Activated CD4-positive, alpha-beta T cell treated with anti-CD3 and anti-CD28 coated beads for 48 hours (primary cell): ENCODE data around the gene ANKRD27.
A peak's percentile ranks its signal among the peaks of the same experiment; 100 is the strongest.
"Not testable (repeated sequence)": the region's sequence is repeated elsewhere in the genome, so short reads cannot be mapped to it uniquely, and the experiment has no call there.

Experiments
- DNase-seq: peaks from one replicate; pipeline ENCODE4 v3.0.0-alpha.2; 2020

The ANKRD27 gene

GRCh38 chr19:32688311-32688710, 13.3 kb upstream of the ANKRD27 start:
- no peak for DNase-seq

GRCh38 chr19:32687681-32688080, 12.7 kb upstream of the ANKRD27 start:
- DNase-seq, result no peak

GRCh38 chr19:32686847-32687475, 12.0 kb upstream of the ANKRD27 start:
- DNase-seq, result no peak

GRCh38 chr19:32682317-32682716, 7.3 kb upstream of the ANKRD27 start:
- DNase-seq, result no peak

GRCh38 chr19:32680986-32681385, 6.0 kb upstream of the ANKRD27 start:
- DNase-seq, result no peak

GRCh38 chr19:32677657-32678056, 2.7 kb upstream of the ANKRD27 start:
- DNase-seq, result no peak

GRCh38 chr19:32676895-32677359, 1.9 kb upstream of the ANKRD27 start:
- no peak for DNase-seq

GRCh38 chr19:32676186-32676894, 1.4 kb upstream of the ANKRD27 start:
- no peak for DNase-seq

GRCh38 chr19:32675720-32676185, 773 bp upstream of the ANKRD27 start, which contains the start of gene RGS9BP:
Gene RGS9BP (plus strand): TSS chr19:32675848. CDS start chr19:32676264, 416 bp downstream.
- DNase-seq, result peak; percentile 70

GRCh38 chr19:32674153-32674930, 638 bp downstream of the ANKRD27 start:
- no peak for DNase-seq

GRCh38 chr19:32673573-32673972, 1.4 kb downstream of the ANKRD27 start:
- DNase-seq, result no peak

GRCh38 chr19:32672841-32673240, 2.1 kb downstream of the ANKRD27 start:
- no peak for DNase-seq

- no peak for DNase-seq
These were observed 2.9 kb downstream of the ANKRD27 start for GRCh38 chr19:32671883-32672593.

- DNase-seq, result no peak
These were observed 5.7 kb downstream of the ANKRD27 start for GRCh38 chr19:32669310-32669709.

GRCh38 chr19:32666084-32666483, 8.9 kb downstream of the ANKRD27 start:
- DNase-seq, result no peak

GRCh38 chr19:32662186-32662585, 12.8 kb downstream of the ANKRD27 start:
- no peak for DNase-seq

GRCh38 chr19:32661318-32661717, 13.7 kb downstream of the ANKRD27 start:
- DNase-seq, result no peak

- DNase-seq, result no peak
These were observed 16.5 kb downstream of the ANKRD27 start for GRCh38 chr19:32658527-32658926.

- no peak for DNase-seq
These were observed 16.9 kb downstream of the ANKRD27 start for GRCh38 chr19:32658075-32658474.

GRCh38 chr19:32656379-32656778, 18.6 kb downstream of the ANKRD27 start:
- DNase-seq, result not testable (repeated sequence)

GRCh38 chr19:32653599-32653915, 21.4 kb downstream of the ANKRD27 start:
- no peak for DNase-seq

- DNase-seq, result no peak
These were observed 21.9 kb downstream of the ANKRD27 start for GRCh38 chr19:32652894-32653598.
